Measurements from ENCODE around the gene PYGM.
"Not testable (repeated sequence)": the region's sequence is repeated elsewhere in the genome, so short reads cannot be mapped to it uniquely, and the experiment has no call there.

PYGM gene

DNA sequence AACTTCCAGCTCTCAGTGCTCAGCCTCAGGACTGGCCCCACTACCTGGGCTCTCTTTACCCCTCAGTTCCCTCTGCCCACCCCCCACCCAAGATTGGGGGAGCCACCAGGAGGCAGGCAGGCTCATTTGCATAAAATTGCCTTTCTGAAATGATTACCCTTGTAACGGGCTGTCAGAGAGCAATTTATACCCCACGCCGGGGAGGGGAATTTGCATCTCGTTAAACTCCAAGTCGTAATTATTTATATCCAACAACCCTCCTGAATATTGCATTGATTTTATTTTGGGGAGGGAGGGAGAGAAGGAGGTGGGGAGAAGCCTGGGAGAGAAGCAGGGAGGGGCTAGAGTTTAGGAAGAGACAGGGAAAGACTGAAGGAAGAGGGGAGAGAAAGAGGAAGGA is 45.1 kb downstream of the PYGM start:
- no peak for DNase-seq

DNA sequence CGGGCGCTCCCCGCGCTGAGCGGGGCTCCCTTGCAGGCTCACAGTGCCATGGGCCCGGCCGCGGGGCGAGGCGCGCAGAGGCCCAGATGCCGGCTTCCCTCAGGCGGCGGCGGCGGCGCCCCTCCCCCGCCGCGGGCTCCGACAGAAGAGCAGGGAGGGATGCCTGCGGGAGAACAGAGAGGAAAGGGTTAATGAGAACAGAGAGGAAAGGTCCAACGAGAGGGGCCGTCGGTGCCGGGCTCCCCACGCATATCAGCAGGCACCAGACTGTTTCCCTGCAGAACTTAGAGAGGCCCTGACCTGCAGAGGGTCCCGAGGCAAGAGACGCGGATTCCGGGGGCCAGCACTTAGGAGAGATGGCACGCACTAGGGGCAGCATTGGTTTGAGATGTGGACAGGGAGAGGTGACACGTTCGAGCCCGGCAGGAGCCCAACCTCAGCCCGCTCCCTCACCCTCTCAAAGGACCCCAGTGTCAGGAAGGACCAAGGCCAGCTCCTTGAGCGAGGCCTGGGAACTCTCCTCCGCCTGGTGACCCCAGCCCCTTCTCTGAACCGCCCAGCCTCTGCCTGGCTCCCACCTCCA is 45.9 kb downstream of the PYGM start:
- no peak for DNase-seq

DNA sequence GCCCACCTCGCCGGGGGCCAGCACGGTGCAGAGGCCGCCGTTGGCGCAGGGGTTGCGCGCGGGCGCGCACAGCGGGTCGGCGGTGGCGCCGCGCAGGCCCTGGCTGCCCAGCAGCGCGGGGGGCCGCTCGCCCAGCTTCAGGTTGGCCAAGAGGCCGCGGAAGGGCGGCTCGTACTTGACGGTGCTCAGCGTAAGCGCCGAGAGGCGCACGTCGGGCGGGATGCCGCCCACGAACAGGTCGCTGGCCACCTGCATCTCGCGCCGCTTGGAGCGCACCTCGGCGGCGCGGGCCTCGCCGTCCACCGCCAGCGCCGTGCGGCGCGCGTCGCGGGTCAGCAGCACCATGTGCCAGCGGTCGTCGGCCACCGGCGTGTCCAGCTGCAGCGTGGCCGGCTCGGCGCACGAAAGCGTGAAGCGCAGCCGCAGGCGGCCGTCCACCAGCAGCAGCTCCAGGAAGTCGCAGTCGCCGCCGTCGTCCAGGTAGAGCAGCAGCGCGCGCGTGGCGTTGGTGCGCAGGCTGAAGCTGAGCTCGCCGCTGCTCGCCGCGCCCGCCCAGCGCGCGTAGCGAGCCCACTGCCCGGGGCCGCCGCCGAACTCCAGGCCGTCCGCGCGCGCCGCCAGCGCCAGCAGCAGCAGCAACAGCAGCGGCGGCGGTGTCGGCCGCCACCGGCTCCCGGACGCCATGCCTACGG is 46.6 kb downstream of the PYGM start:
- no peak for DNase-seq

DNA sequence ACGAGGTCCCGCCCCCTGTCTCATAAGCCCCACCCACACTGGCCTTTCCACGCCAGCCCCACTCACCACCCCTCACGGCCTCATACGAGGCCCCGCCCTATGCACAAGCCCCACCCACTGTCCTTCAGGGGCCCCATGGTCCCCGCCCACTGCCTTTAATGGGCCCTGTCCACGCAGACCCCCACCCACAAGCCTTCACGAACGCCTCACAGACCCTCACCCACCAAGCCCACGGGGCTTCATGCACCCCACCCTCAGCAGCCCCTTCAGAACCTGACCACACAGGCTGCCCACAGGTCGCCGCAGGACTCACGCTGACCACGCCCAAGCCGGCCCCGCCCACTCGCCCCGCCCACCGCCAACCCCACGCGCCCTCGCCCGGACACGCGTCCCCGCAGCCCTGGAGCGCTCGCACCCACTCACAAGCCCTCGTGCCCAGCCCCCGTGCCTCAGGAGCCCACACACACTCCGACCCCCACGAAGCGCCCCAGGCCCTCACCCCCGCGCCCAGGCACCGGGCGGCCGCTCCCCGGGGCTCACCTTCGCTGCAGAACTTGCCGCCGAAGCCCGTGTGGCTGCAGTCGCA is 47.3 kb downstream of the PYGM start:
- DNase-seq, result no peak

DNA sequence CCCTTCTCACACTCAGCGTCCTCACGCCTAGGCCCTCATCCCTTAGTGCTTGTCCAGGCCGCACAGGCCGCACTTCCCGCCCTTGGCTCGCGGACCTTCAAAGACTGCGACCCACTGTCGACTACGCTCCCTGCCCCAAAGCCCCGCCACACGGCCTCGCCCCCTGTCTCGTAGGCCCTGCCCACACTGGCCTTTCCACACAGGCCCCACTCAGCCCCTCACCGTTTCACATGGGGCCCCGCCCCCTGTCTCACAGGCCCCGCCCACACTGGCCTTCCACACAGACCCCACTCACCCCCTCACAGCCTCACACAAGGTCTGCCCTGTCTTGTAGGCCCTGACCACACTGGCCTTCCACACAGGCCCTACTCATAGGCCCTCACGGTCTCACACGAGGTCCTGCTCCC is 47.8 kb downstream of the PYGM start:
- no peak for DNase-seq

DNA sequence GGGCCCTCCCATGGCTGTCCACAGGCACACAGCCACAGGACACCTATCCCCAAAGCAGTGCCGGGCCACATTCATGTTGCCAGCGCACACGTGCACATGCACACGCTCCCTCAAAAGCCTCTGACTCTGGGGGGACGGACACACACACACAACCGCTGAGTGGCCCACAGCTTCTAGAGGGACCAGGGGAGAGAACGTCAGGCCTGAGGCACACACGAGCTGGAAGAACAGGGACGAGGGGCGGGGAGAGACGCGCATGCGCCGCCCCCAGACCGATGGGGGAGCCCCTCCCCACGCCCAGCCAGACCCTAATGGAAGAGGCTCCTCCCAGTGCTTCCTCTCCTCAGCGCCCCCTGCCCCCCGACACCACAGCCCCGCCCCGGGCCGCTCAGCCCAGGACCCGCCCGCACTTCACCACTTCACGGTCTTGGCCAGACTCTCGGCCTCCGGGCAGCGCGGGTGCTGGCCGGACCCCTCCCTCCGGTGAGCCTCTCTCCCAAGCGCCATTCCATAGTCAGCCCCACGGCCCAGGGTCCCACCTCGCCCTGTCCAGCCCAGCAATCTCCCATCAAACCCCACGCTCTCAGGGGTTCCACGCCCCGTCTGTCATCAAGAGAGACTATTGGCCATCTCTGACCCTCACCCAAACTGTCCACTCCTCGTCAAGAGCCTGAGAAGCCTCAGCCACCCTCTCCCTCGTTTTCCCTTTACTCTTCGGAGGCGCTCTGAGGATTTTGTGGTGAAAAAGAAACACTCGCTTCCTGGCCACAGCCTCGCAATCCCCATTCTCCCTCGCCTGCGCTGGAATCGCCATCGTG is 48.4 kb downstream of the PYGM start:
- DNase-seq, result no peak

- no peak for DNase-seq
Observed at GRCh38 chr11:64710418-64711137, 49.2 kb downstream of the PYGM start.

DNA sequence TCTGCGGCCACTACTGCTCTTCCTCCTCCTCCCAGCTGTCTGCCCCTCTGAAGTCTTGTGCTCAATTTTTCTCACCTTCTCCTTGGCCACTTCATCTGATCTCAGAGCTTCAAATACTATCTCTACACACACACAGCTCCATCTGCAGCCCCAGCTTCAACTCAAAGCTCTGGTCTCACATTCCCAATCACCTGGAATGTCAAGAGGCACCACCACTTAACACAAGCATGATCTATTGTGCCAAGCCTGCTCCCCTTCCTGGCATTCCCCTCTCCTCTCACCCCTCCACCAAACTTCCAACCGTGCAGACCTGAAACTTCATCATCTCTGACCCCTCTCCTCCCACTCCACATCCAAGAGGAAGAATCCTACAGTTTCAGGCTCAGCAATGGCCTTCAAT is 54.3 kb downstream of the PYGM start:
- DNase-seq, result no peak

DNA sequence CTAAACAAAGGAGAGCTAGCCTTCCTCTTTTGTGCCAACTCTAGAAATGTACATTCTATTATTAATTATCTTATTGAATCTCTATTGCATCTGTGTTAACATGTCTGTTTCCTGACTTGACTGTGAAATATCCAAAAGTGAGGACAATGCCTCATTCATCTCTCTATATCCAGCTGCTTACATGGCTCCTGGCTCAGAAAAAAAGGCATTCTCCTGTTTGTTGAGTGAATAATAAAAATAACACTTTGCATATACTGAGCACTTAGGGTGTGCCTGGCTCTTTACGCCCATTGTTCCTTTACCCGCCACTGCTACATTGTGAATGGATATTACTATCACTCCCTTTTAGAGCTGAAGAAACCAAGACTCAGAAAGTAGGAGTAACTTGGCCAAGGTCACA is 56.7 kb downstream of the PYGM start:
- no peak for DNase-seq

DNA sequence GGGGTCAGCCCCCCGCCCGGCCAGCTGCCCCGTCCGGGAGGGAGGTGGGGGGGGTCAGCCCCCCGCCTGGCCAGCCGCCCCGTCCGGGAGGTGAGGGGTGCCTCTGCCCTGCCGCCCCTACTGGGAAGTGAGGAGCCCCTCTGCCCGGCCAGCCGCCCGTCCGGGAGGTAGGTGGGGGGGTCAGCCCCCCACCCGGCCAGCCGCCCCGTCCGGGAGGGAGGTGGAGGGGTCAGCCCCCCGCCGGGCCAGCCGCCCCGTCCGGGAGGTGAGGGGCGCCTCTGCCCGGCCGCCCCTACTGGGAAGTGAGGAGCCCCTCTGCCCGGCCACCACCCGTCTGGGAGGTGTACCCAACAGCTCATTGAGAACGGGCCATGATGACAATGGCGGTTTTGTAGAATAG is 57.8 kb downstream of the PYGM start:
- DNase-seq, result not testable (repeated sequence)

- DNase-seq, result no peak
Observed at GRCh38 chr11:64698427-64698826, 61.3 kb downstream of the PYGM start.

GRCh38 chr11:64697663-64698375 is 62.0 kb downstream of the PYGM start:
- DNase-seq, result no peak

Data from stimulated activated CD4-positive, alpha-beta T cell treated with anti-CD3 and anti-CD28 coated beads, Interleukin-4, amount 100 ng/mL, for 4 hours (primary cell).